ENCODE results near the gene TIGD4.

Gene TIGD4

DNA sequence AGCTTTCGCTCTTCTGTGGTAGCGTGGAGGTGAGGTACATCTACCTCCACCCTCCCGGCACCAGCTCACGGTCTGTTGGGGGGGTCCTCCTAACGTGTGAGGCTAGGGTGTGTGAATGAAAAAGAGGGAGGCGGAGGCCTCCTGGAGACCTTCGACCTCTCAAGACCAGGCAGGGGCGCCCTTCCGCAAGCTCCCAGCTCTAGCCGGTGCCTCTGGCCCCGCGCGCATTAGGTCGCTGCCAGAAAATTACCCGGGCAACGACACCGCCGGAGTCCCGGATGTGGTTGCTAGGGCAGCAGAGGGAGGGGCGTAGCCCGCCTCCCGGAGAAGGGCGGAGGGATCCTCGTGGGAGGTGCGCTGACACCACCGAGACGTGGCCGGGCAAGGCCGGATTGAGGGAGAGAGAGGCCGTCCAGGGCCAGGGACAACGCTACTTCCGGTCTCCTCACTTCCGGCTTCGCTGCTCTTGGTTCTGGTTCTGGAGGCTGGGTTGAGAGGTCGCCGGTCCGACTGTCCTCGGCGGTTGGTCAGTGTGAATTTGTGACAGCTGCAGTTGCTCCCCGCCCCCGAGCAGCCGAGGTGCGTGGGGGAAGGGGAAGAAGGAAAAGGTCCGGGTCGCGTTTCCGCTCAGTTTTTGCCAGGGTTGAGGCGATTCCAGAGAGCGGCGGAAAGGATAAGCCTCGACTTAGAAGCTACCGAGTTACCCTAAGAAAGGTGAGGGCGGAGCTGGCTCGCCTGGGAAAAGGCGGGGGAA, at the start of gene TIGD4, which contains the start of gene ARFIP1:
TSS of gene TIGD4 (minus strand) at position 218 of the 754 bp plus-strand sequence. CDS start 8,726 bp downstream, outside the sequence.
TSS of gene ARFIP1 (plus strand) at position 442 of the 754 bp plus-strand sequence. CDS start 49,680 bp downstream, outside the sequence.
- DNase-seq: peak; percentile 96

DNA sequence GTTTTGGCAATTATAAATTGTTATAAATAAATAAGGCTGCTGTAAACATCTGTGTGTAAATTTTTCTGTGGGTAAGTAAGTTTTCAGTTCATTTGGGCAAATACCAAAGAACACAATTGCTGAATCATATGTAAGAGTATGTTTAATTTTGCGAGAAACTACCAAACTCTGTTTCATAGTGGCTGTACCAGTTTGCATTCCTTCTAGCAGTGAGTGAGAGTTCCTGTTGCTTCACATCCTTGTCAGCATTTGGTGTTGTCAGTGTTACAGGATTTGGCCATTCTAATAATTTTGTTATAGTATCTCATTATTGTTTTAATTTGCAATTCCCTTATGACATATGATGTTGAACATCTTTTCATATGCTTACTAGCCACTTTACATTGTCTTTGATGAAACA, 48.6 kb upstream of the TIGD4 start:
- no peak for DNase-seq

DNA sequence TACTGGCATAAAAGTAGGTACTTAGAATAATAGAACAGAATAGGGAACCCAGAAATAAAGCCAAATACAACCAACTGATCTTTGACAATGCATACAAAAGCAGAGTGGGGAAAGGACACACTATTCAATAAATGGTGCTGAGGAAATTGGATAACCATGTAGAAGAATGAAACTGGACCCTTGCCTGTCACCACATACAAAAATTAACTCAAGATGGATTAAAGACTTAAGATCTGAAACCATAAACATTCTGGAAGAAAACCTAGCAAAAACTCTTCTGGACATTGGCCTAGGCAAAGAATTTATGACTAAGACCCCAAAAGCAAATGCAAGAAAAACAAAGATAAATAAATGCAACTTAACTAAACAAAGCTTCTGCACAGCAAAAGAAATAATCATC, 45.8 kb upstream of the TIGD4 start:
- DNase-seq: no peak

DNA sequence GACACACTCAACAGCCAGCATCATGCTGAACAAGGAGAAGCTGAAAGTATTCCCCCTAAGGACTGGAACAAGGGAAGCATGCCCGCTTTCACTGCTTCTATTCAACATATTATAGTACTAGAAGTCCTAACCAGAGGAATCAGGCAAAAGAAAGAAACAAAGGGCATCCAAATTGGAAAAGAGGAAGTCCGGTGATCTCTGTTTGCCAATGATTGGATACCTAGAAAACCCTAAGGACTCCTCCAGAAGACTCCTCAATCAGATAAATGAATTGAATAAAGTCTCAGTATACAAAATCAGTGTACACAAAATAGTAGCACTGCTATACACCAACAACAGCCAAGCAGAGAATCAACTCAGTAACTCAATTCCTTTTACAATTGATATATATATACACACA, 45.0 kb upstream of the TIGD4 start:
- DNase-seq: no peak

DNA sequence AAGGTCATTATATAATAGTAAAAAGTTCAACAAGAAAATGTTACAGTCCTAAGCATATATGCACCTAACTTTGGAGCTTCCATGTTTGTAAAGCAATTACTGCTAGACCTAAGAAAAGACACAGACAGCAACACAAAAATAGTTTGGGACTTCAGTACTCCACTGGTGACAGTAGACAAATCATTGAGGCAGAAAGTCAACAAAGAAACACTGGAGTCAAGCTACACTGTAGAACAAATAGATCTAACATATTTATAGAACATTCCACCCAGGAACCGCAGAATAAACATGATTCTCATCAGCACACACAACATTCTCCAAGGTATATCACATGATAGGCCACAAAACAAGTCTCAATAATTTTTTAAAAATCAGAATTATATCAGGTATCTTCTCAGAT, 42.8 kb upstream of the TIGD4 start:
- no peak for DNase-seq

DNA sequence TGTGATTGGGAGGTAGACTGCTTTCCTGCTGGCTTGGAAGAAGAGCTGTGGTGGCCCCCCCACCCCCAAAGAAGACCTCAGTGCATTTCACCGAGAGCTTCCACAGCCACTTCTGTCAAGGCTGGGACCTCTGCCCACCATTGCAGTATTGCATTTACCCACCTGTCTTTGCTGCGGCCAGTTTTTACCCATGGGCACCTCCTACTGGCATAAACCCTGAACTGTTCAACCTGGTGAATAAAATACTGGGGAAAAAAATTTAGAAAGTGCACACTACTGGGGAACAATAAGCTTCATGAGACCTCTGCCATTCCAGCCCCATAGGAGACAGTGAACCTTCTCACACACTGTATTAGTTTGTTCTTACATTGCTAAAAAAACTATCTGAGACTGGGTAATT, 40.5 kb upstream of the TIGD4 start:
- no peak for DNase-seq

DNA sequence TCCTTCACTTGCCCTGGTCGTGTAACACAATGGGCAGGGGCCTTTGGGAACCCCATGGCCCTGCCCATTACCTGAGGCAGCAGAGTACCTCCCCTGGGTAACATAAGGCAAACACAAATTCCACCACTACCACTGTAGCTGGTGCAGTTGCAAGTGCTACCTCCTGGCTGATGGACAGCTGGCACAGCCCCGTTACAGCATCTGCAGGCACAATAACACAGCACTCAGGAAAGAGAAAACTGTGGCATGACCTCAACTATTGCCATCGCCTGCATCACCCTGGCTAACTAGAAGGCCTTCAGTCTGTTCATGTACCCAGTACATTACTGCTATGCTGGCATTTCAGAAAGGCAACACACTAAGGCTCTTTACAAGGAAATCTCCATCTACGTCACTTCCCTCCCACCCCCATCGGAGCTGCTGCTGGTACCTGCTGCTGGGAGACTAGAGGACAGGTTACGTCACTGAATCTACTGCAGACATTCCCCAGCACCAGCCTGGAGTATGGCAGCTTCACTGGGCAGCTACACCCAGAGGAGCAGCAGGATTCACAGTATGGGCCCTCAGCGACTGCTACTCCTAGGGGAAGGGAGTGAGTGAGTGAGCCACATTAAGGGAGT, 39.6 kb upstream of the TIGD4 start:
- DNase-seq: no peak

DNA sequence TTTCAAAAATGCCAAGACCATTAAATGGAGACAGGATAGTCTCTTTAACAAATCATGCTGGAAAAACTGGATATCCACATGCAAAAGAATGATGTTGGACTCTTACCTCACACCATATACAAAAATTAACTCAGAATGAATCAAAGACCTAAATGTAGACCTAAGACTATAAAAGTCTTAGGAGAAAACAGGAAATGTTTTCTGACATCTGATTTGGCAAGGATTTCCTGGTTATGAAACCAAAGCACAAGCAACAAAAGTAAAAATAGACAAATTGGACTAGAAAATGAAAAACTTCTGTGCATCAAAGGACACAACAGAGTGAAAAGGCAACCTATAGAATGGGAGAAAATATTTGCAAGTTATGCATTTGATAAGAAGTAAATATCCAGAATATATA, 37.8 kb upstream of the TIGD4 start:
- no peak for DNase-seq

DNA sequence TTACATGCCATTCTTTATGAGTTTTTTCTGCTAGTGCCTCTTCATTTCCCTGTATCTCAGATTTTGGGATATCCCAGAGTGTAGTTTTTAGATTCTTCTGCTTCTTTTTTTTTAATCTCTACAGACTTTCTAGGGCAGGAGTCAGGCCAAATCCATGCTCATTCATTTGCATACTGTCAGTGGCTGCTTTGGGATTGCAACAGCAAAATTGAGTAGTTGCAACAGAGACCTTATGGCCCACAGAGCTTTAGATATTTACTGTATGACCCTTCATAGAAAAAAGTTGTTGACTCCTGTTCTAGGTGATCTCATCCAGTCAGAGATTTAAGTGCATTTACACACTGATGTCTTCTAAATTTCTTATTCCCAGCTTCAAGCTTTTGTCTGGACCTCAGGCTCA, 35.5 kb upstream of the TIGD4 start:
- DNase-seq: no peak

DNA sequence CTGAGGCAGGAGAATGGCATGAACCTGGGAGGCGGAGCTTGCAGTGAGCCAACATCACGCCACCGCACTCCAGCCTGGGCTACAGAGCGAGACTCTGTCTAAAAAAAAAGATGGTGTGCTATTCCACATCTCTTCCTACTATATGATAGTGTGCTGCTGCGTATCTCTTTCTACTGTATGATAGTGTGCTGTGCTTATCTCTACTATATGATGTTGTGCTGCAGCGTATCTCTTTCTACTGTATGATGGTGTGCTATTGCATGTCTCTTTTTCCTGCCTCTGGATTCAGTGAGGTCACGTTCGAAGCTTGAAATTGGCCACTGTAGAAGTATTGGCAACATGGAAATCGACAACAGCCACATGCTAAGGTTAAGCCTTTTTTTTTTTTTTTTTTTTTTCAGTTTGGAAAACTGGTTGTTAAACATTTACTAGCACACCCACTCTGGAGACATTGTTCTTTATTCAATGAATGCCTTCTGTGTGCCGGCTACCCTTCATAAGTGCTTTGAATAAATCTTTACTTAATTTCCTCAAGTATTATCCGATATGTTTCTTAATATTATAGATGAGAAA, 31.3 kb upstream of the TIGD4 start:
- DNase-seq: no peak

DNA sequence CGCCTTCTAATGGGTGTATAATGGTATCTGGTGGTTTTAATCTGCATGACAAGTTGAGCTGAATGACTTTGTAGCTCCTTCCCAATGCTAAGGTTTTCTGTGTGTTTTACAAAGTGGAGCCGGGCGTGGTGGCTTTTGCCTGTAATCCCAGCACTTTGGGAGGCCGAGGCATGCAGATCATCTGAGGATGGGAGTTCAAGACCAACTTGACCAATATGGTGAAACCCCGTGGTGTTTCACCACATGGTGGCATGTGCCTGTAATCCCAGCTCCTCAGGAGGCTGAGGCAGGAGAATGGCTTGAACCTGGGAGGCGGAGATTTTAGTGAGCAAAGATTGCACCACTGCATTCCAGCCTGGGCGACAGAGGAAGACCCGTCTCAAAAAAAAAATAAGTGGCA, 29.1 kb upstream of the TIGD4 start:
- DNase-seq: no peak

DNA sequence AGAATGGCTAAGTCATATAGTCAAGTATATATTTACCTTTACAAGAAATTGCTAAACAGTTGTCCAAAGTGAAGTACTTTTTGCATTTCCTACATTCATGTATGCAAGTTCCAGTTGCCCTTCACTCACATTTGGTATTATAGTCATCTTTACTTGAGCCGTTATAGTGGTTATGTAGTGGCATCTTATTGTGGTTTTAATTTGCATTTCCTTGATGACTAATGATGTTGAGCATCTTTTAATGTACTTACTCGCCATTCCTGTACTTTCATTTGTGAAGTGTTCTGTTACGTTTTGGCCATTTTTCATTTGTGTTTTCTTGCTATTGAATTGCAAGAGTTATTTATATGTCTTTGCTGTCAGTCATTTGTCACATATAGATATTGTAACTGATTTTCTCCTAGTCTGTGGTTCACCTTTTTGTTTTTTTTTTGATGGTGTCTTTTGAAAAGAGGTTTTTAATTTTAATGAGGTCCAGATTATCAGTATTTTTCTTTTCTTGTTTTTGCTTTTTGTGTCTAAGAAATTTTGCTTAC, 27.8 kb upstream of the TIGD4 start:
- DNase-seq: peak; percentile 31

DNA sequence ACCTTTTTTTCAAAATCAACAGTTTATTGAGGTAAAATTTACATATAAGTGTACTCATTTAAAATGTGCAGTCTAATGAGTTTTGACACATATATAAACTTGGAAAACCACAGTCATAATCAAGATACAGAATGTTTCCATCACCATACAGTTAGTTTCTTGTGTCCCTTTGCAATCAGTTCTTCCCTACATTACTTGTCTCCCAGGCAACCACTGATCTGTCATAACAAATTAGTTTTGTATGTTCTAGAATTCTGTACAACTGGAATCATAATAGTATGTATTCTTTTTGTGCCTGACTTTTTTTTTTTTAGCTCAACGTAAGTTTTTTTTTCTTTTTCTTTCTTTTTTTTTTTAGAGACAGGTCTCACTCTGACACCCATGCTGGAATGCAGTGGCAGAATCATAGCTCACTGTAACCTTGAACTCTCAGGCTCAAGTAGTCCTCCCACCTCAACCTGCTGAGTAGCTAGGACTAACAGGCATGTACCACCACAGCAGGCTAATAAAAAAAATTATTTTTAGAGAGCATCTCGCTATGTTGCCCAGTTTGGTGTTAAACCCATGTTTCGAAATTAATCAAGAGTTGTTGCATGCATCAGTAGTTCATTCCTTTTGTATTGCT, 27.1 kb upstream of the TIGD4 start:
- no peak for DNase-seq

DNA sequence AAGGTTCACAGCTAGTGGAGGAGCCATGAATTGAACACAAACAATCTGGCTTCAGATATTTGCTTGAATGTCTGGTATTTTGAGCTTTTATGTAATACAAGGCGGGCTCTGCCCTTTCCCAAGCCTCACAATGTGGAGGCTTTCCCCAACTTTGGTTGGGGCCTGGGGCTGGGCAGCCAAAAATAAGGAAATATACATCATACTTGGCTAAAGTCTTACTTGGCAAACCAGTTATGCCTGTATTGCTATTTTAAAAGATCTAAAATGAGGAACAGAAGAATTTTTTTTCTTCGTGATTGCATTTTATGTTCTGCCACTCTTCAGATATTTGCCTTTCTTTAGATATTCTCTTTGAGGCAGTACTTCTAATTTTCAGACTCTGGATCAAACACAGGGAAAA, 26.3 kb upstream of the TIGD4 start:
- DNase-seq: no peak

DNA sequence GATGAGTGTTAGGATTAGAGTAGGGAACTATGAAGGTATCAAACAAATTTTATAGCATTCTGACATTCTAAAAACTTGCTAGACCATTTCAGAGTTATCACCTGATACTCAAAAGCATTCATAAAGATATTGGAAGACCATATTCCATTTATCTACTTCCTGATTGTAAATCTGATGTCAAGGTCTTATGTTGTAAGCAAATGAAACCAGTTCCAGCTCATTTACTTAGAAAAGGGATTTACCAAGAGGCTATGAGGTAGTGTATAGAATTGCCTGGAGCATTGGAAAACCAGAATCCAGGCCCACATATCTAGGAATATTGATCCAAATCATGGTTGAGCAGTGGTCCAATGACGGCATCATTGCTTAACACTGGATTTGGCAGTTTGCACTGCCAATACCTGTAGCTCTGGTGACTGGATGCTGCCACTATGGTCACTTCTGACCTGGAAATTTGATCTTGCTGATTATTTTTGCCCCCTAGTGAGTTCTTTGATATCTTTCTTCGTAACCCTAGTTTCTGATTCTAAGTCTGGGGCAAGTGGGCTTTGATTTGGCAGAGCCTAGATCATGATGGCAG, 25.6 kb upstream of the TIGD4 start:
- no peak for DNase-seq

DNA sequence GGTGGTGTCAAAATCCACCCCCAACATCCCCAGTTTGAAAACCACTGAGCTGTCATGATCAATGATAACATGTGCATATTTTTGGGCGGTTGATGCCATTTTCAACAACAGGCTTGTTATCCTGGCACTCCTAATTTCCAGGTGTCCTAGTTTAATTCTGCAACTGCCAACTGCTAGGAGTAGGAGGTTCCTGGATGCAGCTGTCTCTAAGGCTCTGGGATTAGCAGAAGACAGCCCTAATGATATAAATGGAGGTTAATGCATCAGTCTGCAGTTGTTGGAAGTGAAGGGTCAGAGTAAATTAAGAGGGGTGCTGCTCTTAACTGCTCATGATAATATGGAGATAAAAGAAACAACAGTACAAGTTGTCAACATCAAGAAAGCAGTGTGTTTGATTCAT, 24.0 kb upstream of the TIGD4 start:
- DNase-seq: no peak

DNA sequence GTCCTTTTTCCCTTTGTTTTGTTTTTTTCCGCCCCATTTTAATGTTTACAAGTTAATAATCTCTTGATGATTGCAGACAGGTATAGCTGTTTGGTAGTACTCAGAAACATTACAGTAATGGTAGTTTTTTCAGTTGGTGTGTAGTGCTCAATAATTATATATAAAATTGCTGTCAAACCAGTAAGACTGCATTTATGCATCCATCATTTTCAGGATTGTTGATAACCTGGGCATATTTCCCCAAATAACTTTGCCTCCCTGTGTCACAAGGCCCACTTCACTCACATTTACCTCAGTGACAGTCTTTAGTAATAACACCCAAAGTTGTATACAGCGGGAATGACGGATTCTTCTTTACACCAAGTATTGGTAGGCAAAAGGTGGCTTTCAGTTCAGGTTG, 16.4 kb upstream of the TIGD4 start:
- no peak for DNase-seq

DNA sequence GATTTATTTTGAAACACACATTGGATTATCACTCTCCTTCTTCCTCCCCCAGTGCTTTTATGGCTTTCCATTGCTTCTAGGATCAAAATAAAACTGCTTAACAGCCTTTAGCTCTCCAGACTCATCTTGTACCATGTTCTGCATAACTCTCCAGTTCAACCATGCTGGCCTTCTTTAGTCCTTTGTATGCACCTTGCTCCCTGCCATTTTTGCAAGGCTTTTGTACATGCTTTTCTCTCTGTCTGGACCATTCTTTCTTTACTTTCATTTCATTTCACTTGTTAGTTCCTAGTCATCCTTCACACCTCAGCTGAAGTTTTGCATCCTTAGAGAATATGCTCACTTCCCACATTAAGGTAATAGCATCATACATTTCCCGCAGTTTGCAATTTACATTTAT, 7.1 kb upstream of the TIGD4 start:
- no peak for DNase-seq

DNA sequence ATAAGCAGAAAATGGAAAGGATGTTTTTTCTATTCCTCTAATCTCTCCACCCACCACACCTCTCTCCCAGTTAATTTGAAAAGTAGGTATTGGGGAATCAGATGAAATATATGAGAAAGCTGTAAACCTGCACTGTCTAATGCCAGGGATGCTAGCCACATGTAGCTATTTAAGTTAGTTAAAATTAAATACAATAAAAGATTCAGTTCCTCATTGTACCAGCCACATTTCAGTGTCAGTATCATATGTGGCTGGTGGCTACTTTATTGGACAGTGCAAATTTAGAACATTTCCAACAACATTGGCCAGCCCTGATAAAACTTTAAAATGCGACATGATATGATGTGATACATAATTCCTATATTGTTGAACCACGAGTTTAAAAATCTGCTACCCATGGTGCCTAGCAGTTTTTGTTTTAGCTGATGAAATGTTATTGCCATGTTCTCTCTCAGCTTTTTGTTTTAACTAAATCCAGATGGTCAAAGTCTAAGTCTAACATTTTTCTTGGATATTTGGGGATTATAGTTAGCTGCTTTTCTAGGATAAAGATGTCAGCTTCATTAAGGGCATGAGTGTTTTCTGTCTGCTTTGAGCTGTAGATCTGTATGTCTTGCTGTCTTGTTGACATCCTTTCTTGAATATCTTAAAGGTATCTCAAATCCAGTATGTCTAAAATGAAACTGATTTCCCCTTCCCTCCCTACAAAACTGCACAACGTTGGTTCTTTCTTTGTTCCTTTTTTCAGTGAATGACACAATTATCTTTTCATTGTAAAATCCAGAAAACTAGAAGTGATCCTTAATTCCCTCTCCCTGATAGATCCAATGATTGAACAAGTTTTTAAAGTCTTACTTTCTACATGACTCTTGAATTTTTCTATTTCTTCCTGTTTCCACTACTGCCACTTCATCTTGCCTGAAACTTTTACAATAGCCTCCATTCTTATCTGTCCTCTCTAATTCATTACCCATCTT, 6.4 kb upstream of the TIGD4 start:
- DNase-seq: no peak

DNA sequence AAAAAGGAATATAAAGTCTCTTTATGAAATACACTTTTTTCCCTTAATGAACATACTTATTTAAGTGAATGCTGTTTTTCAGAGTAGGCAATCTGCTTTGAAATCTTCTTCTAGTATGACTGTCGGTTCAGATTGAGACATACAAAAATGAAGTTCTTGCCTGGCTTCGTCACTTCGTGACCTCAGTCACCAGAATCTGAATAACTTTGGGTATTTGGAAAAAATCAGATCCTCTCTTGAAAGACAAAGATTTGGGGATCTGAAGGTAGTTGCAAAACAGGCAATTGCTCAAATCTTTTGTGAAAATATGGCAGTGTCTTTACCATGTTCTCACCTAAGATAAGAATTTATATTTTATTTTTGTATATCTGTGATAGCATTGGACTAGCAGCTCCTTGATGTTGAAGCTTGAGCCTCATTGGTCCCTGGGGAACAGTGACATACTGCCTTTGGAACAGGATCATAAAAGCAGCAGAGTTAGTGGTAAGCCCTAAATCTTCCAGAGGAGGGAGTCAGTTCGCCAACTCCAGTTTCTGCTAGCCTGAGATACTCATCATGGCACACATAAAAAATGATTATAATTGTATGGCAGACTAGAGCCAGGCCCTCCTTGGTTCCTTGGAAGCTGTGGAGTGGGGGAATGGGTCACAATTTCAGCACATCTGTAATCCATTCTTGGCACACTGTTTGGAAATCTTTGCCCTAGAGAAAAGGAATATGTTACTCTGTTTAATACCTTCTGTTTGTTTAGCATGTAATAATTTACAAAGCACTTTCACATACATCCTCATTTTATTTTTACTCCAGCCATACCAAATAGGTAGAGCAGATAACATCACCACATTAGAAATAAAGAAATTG, 5.2 kb upstream of the TIGD4 start:
- no peak for DNase-seq

DNA sequence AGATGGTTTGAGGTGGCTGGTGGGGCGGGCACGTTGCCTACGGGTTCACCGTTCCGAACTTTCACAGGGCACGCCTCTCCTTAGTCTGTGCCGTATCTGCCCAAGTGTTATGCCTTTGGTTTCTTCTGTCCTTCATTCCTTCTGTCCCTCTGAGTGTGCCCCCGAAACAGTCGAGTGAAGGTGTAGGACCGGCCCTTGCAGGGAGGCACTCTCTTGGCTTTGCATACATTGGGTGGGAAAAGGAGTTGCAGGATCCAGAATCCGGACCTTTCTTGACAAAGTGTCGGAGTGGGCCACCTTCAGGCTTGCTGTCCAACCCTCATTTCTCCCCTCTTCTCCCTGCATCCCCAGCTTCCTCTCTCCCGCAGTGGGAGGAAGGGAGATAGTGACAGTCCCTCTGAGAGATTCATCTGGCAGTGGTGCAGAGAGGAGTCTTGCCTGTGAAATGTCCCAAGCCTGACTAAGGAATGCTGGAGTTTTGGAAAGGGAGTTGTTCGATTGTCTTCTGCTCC, 793 bp upstream of the TIGD4 start:
- peak; percentile 3 for DNase-seq

Data from CD4-positive, alpha-beta T cell treated with Interleukin-17A for 1 hour (primary cell).